Measurements from ENCODE around the gene SPEF2. TPM values are rescaled to one million over a fixed set of nuclear protein-coding genes. Genes with fewer than 3 reads are reported as not detected.
A peak's percentile ranks its signal among the peaks of the same experiment; 100 is the strongest.

The SPEF2 gene
- total RNA-seq, 2 donors from 2014 or later = 1.9 to 16.2 TPM

DNA sequence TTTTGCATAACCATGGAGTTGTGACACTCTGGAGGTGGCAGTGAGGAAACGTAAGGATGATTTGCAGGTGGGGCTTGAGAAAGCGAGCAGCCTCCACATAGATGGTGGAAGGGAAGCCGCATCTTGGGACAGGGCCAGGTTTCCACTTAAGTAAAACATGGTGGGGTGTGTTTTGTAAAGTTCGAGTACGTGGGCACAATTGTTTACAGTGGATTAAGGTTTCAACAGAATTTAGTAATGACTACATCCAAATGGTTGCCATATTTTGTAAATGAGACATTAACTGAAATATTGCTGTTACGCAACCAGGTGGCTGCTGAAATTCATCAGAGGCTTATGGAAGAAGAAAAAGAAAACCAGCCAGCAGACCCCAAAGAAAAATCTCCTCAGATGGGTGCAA, 153.6 kb downstream of the SPEF2 start:
- ATAC-seq (ENCODE audit: insufficient number of reproducible peaks, low FRiP score, low read depth) (no peak), DNase-seq (ENCODE audit: low spot score) (no peak)
- Histone ChIP-seq H3K27me3 (replicated peaks; ENCODE audit: insufficient read depth) (no peaks in the 10 kb centered on the region), H3K9me3 (no peaks in the 10 kb centered on the region), H3K4me1 (ENCODE audit: control insufficient read depth in 1 of 2, low read depth in 2 of 2) (no peaks in the 10 kb centered on the region), H3K36me3 (no peaks in the 10 kb centered on the region), H3K4me3 (no peak overlapping the region), H3K27ac (no peak overlapping the region)
- no peak for TF ChIP-seq CTCF (IDR thresholded peaks at IDR 0.05)

DNA sequence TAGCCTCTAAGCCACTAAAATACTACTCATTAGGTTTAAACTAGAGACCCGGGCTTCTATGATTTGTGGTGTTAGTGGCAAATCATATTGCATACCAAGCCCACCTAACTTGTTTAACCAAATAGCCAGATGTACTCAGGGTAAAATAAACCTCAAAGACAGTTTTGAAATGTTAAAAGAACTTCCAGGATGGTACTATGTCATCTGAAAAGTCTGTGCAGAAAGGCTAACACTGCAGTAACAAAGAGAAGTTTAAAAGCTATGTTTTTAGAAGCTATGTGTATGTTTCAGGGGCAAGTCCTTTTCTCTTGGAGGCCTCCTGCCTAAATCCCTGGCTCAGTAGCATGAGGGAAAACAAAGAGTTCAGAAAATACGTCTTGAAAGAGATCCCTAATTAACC, 154.2 kb downstream of the SPEF2 start:
- Histone ChIP-seq H3K27me3 (replicated peaks; ENCODE audit: insufficient read depth) (no peaks in the 10 kb centered on the region), H3K27ac (no peak overlapping the region), H3K4me1 (ENCODE audit: control insufficient read depth in 1 of 2, low read depth in 2 of 2) (no peaks in the 10 kb centered on the region), H3K36me3 (no peaks in the 10 kb centered on the region), H3K4me3 (no peak overlapping the region), H3K9me3 (no peaks in the 10 kb centered on the region)
- no peak for TF ChIP-seq CTCF (IDR thresholded peaks at IDR 0.05)
- DNase-seq (ENCODE audit: low spot score) = no peak
- ATAC-seq (ENCODE audit: insufficient number of reproducible peaks, low FRiP score, low read depth) = no peak

DNA sequence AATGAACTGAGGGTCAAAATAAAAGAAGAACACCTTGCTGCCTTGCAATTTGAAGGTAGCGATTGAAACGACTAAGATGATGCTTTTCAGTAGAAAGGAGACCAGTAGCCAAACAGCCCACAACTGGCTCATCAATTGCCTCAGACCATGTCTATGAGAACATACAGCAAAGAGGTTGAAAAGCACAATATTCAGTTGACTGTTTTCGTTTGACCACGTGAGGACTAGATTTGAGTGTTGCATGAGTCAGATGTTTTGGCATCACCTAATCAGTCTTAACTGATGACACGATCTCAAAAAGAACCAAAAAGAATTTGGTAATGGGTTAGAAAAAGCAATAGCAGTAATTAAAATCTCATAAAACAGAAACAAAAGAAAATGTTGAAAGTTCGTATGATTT, 156.3 kb downstream of the SPEF2 start:
- H3K27ac ChIP-seq = no peak overlapping the region
- H3K27me3 ChIP-seq (replicated peaks; ENCODE audit: insufficient read depth) = no peaks in the 10 kb centered on the region
- H3K9me3 ChIP-seq = no peaks in the 10 kb centered on the region
- DNase-seq (ENCODE audit: low spot score) = no peak
- TF ChIP-seq CTCF (IDR thresholded peaks at IDR 0.05) = no peak
- H3K36me3 ChIP-seq = no peaks in the 10 kb centered on the region
- no peaks in the 10 kb centered on the region for H3K4me1 ChIP-seq (ENCODE audit: control insufficient read depth in 1 of 2, low read depth in 2 of 2)
- ATAC-seq (ENCODE audit: insufficient number of reproducible peaks, low FRiP score, low read depth) = no peak
- H3K4me3 ChIP-seq = no peak overlapping the region

DNA sequence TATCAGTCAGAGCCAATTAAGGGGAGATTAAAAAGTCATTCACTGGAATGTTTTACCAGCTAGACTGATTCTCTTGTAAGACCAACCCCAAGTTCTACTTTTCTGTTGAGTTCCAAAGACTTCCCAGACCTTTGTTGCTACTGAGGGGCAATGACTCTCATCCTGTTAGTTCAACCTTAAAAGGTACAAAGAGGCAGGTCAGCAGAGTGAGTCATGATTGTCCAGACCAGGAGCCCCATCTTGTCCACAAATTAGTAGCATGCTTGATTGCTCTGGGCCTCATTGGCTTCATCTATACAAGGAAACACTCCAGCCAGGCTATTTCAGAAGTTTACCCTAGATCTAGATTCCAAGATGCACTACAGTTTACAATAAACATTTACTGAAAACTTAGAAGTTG, 159.1 kb downstream of the SPEF2 start:
- H3K9me3 ChIP-seq = no peaks in the 10 kb centered on the region
- H3K27ac ChIP-seq = no peak overlapping the region
- no peak for TF ChIP-seq CTCF (IDR thresholded peaks at IDR 0.05)
- H3K4me1 ChIP-seq (ENCODE audit: control insufficient read depth in 1 of 2, low read depth in 2 of 2) = peaks cover 0 to 4% of the 10 kb centered on the region in 2 donors
- no peak overlapping the region for H3K4me3 ChIP-seq
- no peaks in the 10 kb centered on the region for H3K36me3 ChIP-seq
- DNase-seq (ENCODE audit: low spot score) (no peak), ATAC-seq (ENCODE audit: insufficient number of reproducible peaks, low FRiP score, low read depth) (no peak)
- no peaks in the 10 kb centered on the region for H3K27me3 ChIP-seq (replicated peaks; ENCODE audit: insufficient read depth)

GRCh38 chr5:35777358-35778087, 159.9 kb downstream of the SPEF2 start:
- no peaks in the 10 kb centered on the region for H3K9me3 ChIP-seq
- no peaks in the 10 kb centered on the region for H3K36me3 ChIP-seq
- TF ChIP-seq CTCF (IDR thresholded peaks at IDR 0.05) = peak; percentile 31
- no peak for ATAC-seq (ENCODE audit: insufficient number of reproducible peaks, low FRiP score, low read depth)
- H3K4me3 ChIP-seq = no peak overlapping the region
- no peaks in the 10 kb centered on the region for H3K27me3 ChIP-seq (replicated peaks; ENCODE audit: insufficient read depth)
- H3K27ac ChIP-seq = no peak overlapping the region
- peak; percentile 25 for DNase-seq (ENCODE audit: low spot score)
- peaks cover 0 to 4% of the 10 kb centered on the region in 2 donors for H3K4me1 ChIP-seq (ENCODE audit: control insufficient read depth in 1 of 2, low read depth in 2 of 2)

Measured in thoracic aorta (tissue), 2 donors.